ENCODE results near the gene CAPN8. TPM values are rescaled to one million over a fixed set of nuclear protein-coding genes. Genes with fewer than 3 reads are reported as not detected.

The CAPN8 gene
- total RNA-seq, 1 experiment from 2014 or later = 0.54 TPM

- peak within 1 kb of the TSS; percentile 95 for H3K9ac ChIP-seq (ENCODE audit: low read length)
- H3K79me2 ChIP-seq (ENCODE audit: insufficient read depth, low read length) = peaks cover 55% of the 10 kb centered on the region
- BruUV-seq (replicated peaks) = no TSS peak
Observed at GRCh38 chr1:223712194-223712849, 46.8 kb upstream of the CAPN8 start, which contains the start of gene CAPN2. Gene CAPN2 (plus strand): TSS chr1:223712539. CDS start chr1:223712641, 102 bp downstream.

More at GRCh38 chr1:223712194-223712849, 46.8 kb upstream of the CAPN8 start, which contains the start of gene CAPN2:
- H3K4me1 ChIP-seq (ENCODE audit: control insufficient read depth in 1 of 2, insufficient read depth in 2 of 2, low read length in 2 of 2) = peaks cover 52 to 87% of the 10 kb centered on the region in 2 experiments
- no peaks in the 10 kb centered on the region for H3K9me3 ChIP-seq (ENCODE audit: control insufficient read depth in 1 of 2, insufficient read depth in 1 of 2, low read depth in 1 of 2, low read length in 2 of 2)
- ChIA-PET RAD21 (ENCODE audit: low non-redundant PET in 1 of 2, low total read pairs in 2 of 2, uncharacterized antibody in 2 of 2, unreplicated experiment in 2 of 2) (interaction anchor here in 1 of 2 experiments (0.6 to 0.8 kb wide), 2 partner anchors 14 to 44 kb away, joined by 3 read pairs; no protein-coding TSS in a partner anchor), POLR2A (interaction anchor here (1.4 kb wide), 1 partner anchor 11 kb away, joined by 6 read pairs; no protein-coding TSS in a partner anchor), CTCF (interaction anchor here (0.7 to 2.2 kb wide), 3 partner anchors 10 to 37 kb away, joined by 3 to 8 read pairs (median 7); no protein-coding TSS in a partner anchor)
- DNase-seq (ENCODE audit: low read depth, low spot score) (no peak), ATAC-seq (peak; percentile 52)
- H3K36me3 ChIP-seq (ENCODE audit: control insufficient read depth in 1 of 2, insufficient read depth in 2 of 2, low read length in 2 of 2) = peaks cover 0 to 12% of the 10 kb centered on the region in 2 experiments; a peak in 2 of 4 replicates
- no peaks in the 10 kb centered on the region for H4K20me1 ChIP-seq (ENCODE audit: insufficient read depth)
- peak within 1 kb of the TSS; percentile 83 for H3K4me2 ChIP-seq (ENCODE audit: low read length)
- intact Hi-C loops (cut with micrococcal nuclease) = no loop called here
- no peaks in the 10 kb centered on the region for H3K9me2 ChIP-seq (ENCODE audit: insufficient read depth)
- H3K27me3 ChIP-seq (ENCODE audit: insufficient read depth, low read length) = no peaks in the 10 kb centered on the region
- H3K27ac ChIP-seq (ENCODE audit: low read depth, low read length) = peak within 1 kb of the TSS; percentile 96
- no peak within 1 kb of the TSS for H2AFZ ChIP-seq (ENCODE audit: low read depth, low read length, poor library complexity, severe bottlenecking)
- TF ChIP-seq ZNF274 (IDR thresholded peaks at IDR 0.05; ENCODE audit: low read depth, low read length) (no peak), EGR1 (IDR thresholded peaks at IDR 0.05; ENCODE audit: low read depth) (no peak), REST (IDR thresholded peaks at IDR 0.05; ENCODE audit: low read depth) (no peak), ZFX (IDR thresholded peaks at IDR 0.05) (peak; percentile 99), MAX (IDR thresholded peaks at IDR 0.05) (no peak), RAD21 (IDR thresholded peaks at IDR 0.05; ENCODE audit: low read depth) (no peak), ELF1 (IDR thresholded peaks at IDR 0.05; ENCODE audit: borderline replicate concordance, low read depth) (no peak), POLR2AphosphoS5 (IDR thresholded peaks at IDR 0.05; ENCODE audit: low read depth, low read length) (peak; percentile 81), YY1 (IDR thresholded peaks at IDR 0.05; ENCODE audit: extremely low read depth, insufficient replicate concordance, low read depth, low read length) (peak; percentile 41), SIN3A (IDR thresholded peaks at IDR 0.05; ENCODE audit: low read depth) (no peak), POLR2A (IDR thresholded peaks at IDR 0.05; ENCODE audit: borderline replicate concordance, extremely low read depth, insufficient read depth, insufficient read length) (peak; percentile 31), SRF (IDR thresholded peaks at IDR 0.05; ENCODE audit: low read depth) (no peak), TCF7L2 (IDR thresholded peaks at IDR 0.05; ENCODE audit: borderline replicate concordance, extremely low read depth, insufficient read depth, insufficient read length) (peak; percentile 43), EZH2phosphoT487 (IDR thresholded peaks at IDR 0.05; ENCODE audit: borderline replicate concordance) (no peak), ZBTB33 (IDR thresholded peaks at IDR 0.05; ENCODE audit: extremely low read depth, insufficient replicate concordance, low read length) (no peak), CTCF (IDR thresholded peaks at IDR 0.05 in 2 of 3, conservative IDR thresholded peaks at IDR 0.05 in 1 of 3; ENCODE audit: borderline replicate concordance in 1 of 3, insufficient read depth in 1 of 3, low read depth in 2 of 3, low read length in 2 of 3) (peak in 2 of 3 experiments; percentile 33; a peak in 3 of 6 replicates), SP1 (IDR thresholded peaks at IDR 0.05; ENCODE audit: low read depth) (no peak)
- peak within 1 kb of the TSS; percentile 74 to 81 for H3K4me3 ChIP-seq (replicated peaks in 1 of 2; ENCODE audit: low read depth in 1 of 2, low read length in 2 of 2)
